HepG2 (cell line): Measurements from ENCODE around the gene DCAF8. TPM values are rescaled to one million over a fixed set of nuclear protein-coding genes. Genes with fewer than 3 reads are reported as not detected.

ENCODE experiments used
- ASH2L ChIP-seq: fragments of 300-600, 200-600 bp; sonication (generic); IDR thresholded peaks from 2 replicates; pipeline ENCODE4 v1.7.0; 2017; ENCODE audit warnings: low read depth, mild to moderate bottlenecking, moderate library complexity, mixed read lengths, low read length; ENCODE audit not compliant: insufficient read length
- ESRRA ChIP-seq: sonication (generic); formaldehyde crosslinking; IDR thresholded peaks from 2 replicates; pipeline ENCODE4 v1.5.1; 2020; ENCODE audit warnings: mild to moderate bottlenecking, low read depth, missing genetic modification reagents
- FLYWCH1 ChIP-seq: sonication (generic); formaldehyde crosslinking; IDR thresholded peaks from 2 replicates; pipeline ENCODE4 v1.8.1; 2023; ENCODE audit warnings: mild to moderate bottlenecking, missing genetic modification reagents
- FOXK1 ChIP-seq: sonication (generic); formaldehyde crosslinking; IDR thresholded peaks from 2 replicates; pipeline ENCODE4 v1.4.0; 2020; ENCODE audit warnings: low read depth, missing genetic modification reagents, borderline replicate concordance
- HMG20B ChIP-seq: conservative IDR thresholded peaks from 2 replicates; pipeline ENCODE4 v1.6.1; 2016; ENCODE audit warnings: missing genetic modification reagents, missing compliant biosample characterization
- HNRNPK ChIP-seq: fragments of 200-400 bp; formaldehyde crosslinking; IDR thresholded peaks from 2 replicates; pipeline ENCODE4 v1.6.1; 2018; ENCODE audit warnings: low read length, low read depth, moderate library complexity, mild to moderate bottlenecking; ENCODE audit not compliant: poor library complexity, severe bottlenecking
- HOXA5 ChIP-seq: sonication (generic); formaldehyde crosslinking; IDR thresholded peaks from 2 replicates; pipeline ENCODE4 v1.4.0; 2020; ENCODE audit warnings: missing genetic modification reagents
- KIAA2018 ChIP-seq: sonication (generic); formaldehyde crosslinking; IDR thresholded peaks from 2 replicates; pipeline ENCODE4 v1.5.0; 2020; ENCODE audit warnings: mild to moderate bottlenecking, missing genetic modification reagents, borderline replicate concordance
- MAZ ChIP-seq, 2 experiments: sonication (generic) in 1 of 2; formaldehyde crosslinking in 1 of 2; IDR thresholded peaks; 2 replicates each; pipeline versions ENCODE4 v1.5.0 to v1.6.1; 2012 to 2020; ENCODE audit warnings: low read depth in 2 of 2, mild to moderate bottlenecking in 2 of 2, borderline replicate concordance in 1 of 2, improper control_type of control experiment in 1 of 2, low read length in 1 of 2, missing genetic modification reagents in 1 of 2, moderate library complexity in 1 of 2
- NR2F2 ChIP-seq: IDR thresholded peaks from 2 replicates; pipeline ENCODE4 v1.6.1; 2012; ENCODE audit warnings: low read depth, inconsistent platforms, borderline replicate concordance
- PPARG ChIP-seq: conservative IDR thresholded peaks from 2 replicates; pipeline ENCODE4 v1.6.1; 2016; ENCODE audit warnings: missing biosample characterization, missing genetic modification reagents
- SP1 ChIP-seq, 2 experiments: fragments of 450-650 bp in 1 of 2; sonication (generic) in 1 of 2; formaldehyde crosslinking in 1 of 2; IDR thresholded peaks; 2 replicates each; pipeline versions ENCODE4 v1.4.0 to v1.6.1; 2016 to 2020; ENCODE audit warnings: missing genetic modification reagents in 1 of 2
- SPEN ChIP-seq: sonication (generic); formaldehyde crosslinking; IDR thresholded peaks from 2 replicates; pipeline ENCODE4 v1.5.1; 2020; ENCODE audit warnings: low read depth, mild to moderate bottlenecking, missing genetic modification reagents
- TFDP1 ChIP-seq: IDR thresholded peaks from 2 replicates; pipeline ENCODE4 v1.6.1; 2016; ENCODE audit warnings: missing compliant biosample characterization, missing genetic modification reagents, borderline replicate concordance
- ZNF230 ChIP-seq: sonication (generic); formaldehyde crosslinking; IDR thresholded peaks from 2 replicates; pipeline ENCODE4 v1.4.0; 2020; ENCODE audit warnings: mild to moderate bottlenecking, missing genetic modification reagents
- ZNF331 ChIP-seq: sonication (generic); formaldehyde crosslinking; IDR thresholded peaks from 2 replicates; pipeline ENCODE4 v1.4.0; 2020; ENCODE audit warnings: missing genetic modification reagents
- ZNF616 ChIP-seq: sonication (generic); formaldehyde crosslinking; IDR thresholded peaks from 2 replicates; pipeline ENCODE4 v1.5.0; 2020; ENCODE audit warnings: low read depth, mild to moderate bottlenecking, missing genetic modification reagents
- ZNF784 ChIP-seq: sonication (generic); formaldehyde crosslinking; IDR thresholded peaks from 2 replicates; pipeline ENCODE4 v1.5.1; 2020; ENCODE audit warnings: missing genetic modification reagents, mild to moderate bottlenecking, borderline replicate concordance
- ZNF792 ChIP-seq: IDR thresholded peaks from 2 replicates; pipeline ENCODE4 v1.6.1; 2016
- polyA plus RNA-seq, 8 experiments: library from polyadenylated mRNA; depleted of rRNA in 3 of 8; stranded (reverse) in 7 of 8; unstranded in 1 of 8; fragments of >200 nt; fragmentation: Illumina TruSeq in 4 of 8; extraction: Trizol in 4 of 8; gene quantifications; 2 replicates each; pipeline versions ENCODE4 v1.2.1 to v1.2.3, GENCODE V29; 2011 to 2016; ENCODE audit warnings: low read depth in 4 of 8, missing spikeins in 1 of 8, mixed read lengths in 1 of 8; ENCODE audit not compliant: insufficient read depth in 1 of 8
- total RNA-seq, 5 experiments: library from RNA; depleted of rRNA; stranded (reverse); fragments of >200 nt; fragmentation: Illumina TruSeq; extraction: Trizol; gene quantifications; 2 replicates each; pipeline ENCODE4 v1.2.3, GENCODE V29; 2016; ENCODE audit warnings: low read depth in 1 of 5

Gene DCAF8
- total and polyA plus RNA-seq, 2 of the 13 experiments (the other 11 are each of a cell fraction or from before 2014, with no cell fraction given), result 73.4 to 79.8 TPM

GRCh38 chr1:160284782-160285344, 22.5 kb upstream of the DCAF8 start, which contains the start of gene PEX19 (continued):
- TF ChIP-seq MAZ (IDR thresholded peaks at IDR 0.05; ENCODE audit: borderline replicate concordance, low read depth, low read length) (no peak), MAZ (CRISPR knock-in tag; IDR thresholded peaks at IDR 0.05; ENCODE audit: low read depth) (peak; percentile 61), KIAA2018 (CRISPR knock-in tag) (no peak), HNRNPK (no peak), ESRRA (CRISPR knock-in tag) (no peak), FOXK1 (peak; percentile 68; the same call in 1 of the 2 replicates), TFDP1 (CRISPR knock-in tag) (peak; percentile 98), SP1 (IDR thresholded peaks at IDR 0.05) (no peak), SP1 (CRISPR knock-in tag; IDR thresholded peaks at IDR 0.05) (peak; percentile 98), FLYWCH1 (CRISPR knock-in tag) (no peak), ZNF230 (CRISPR knock-in tag) (0 out of 2 replicates have a peak, but pooled peaks have one; percentile 31), PPARG (peak; percentile 43; the same call in 1 of the 2 replicates), HOXA5 (CRISPR knock-in tag) (no peak), ZNF784 (CRISPR knock-in tag) (no peak), ZNF331 (CRISPR knock-in tag) (peak; percentile 51; the same call in 1 of the 2 replicates), NR2F2 (peak; percentile 31; the same call in 1 of the 2 replicates), HMG20B (CRISPR knock-in tag) (no peak), ZNF792 (CRISPR knock-in tag) (0 out of 2 replicates have a peak, but pooled peaks have one; percentile 51), SPEN (peak; percentile 70; the same call in 1 of the 2 replicates), ZNF616 (no peak), ASH2L (peak; percentile 53)
